Measurements from ENCODE around the gene AUTS2. TPM values are rescaled to one million over a fixed set of nuclear protein-coding genes. Genes with fewer than 3 reads are reported as not detected.

AUTS2 gene
- total RNA-seq, 1 donor from 2014 or later: 2.1 TPM

GRCh38 chr7:69880840-69881239 lies 282.6 kb downstream of the AUTS2 start:
- H3K9me3 Mint-ChIP-seq: no peaks in the 10 kb centered on the region
- DNase-seq: no peak
- H3K36me3 Mint-ChIP-seq (ENCODE audit: low read depth): no peaks in the 10 kb centered on the region
- no peak overlapping the region for H3K27ac Mint-ChIP-seq
- intact Hi-C loops (cut with micrococcal nuclease): no loop called here
- no peaks in the 10 kb centered on the region for H3K4me1 Mint-ChIP-seq
- H3K27me3 Mint-ChIP-seq: no peaks in the 10 kb centered on the region
- H3K4me3 Mint-ChIP-seq: no peak overlapping the region

GRCh38 chr7:69882269-69882668 lies 284.0 kb downstream of the AUTS2 start:
- H3K27me3 Mint-ChIP-seq: no peaks in the 10 kb centered on the region
- no peak overlapping the region for H3K4me3 Mint-ChIP-seq
- no peak overlapping the region for H3K27ac Mint-ChIP-seq
- no peaks in the 10 kb centered on the region for H3K4me1 Mint-ChIP-seq
- no peaks in the 10 kb centered on the region for H3K36me3 Mint-ChIP-seq (ENCODE audit: low read depth)
- no peaks in the 10 kb centered on the region for H3K9me3 Mint-ChIP-seq
- intact Hi-C loops (cut with micrococcal nuclease): no loop called here
- no peak for DNase-seq

DNA sequence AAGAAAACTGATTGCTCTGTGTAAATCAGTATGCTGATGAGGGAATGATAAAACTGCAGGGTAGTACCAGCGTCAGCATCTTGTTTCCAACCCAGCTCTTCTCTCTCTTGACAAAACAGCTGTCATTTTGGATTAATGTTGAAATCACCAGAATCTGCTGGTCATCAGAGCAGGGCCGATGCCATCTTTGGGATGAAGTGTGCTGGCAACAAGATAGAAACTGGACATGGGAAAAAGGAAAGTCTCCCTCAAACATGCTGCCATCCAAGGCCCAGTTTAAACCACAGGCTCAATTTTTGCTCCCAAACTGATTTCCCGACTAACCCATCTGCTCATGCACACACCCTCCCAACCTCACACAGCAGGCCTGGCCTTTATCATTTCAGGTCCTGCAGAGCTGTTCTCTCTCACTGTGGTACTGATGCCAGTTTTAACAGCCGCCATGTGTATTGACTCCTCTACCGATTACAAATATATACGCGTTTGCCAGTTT lies 285.2 kb downstream of the AUTS2 start:
- intact Hi-C loops (cut with micrococcal nuclease): no loop called here
- H3K9me3 Mint-ChIP-seq: no peaks in the 10 kb centered on the region
- H3K4me1 Mint-ChIP-seq: no peaks in the 10 kb centered on the region
- DNase-seq: no peak
- no peak overlapping the region for H3K4me3 Mint-ChIP-seq
- H3K36me3 Mint-ChIP-seq (ENCODE audit: low read depth): no peaks in the 10 kb centered on the region
- no peaks in the 10 kb centered on the region for H3K27me3 Mint-ChIP-seq
- no peak overlapping the region for H3K27ac Mint-ChIP-seq

GRCh38 chr7:69885431-69885830 lies 287.2 kb downstream of the AUTS2 start:
- intact Hi-C loops (cut with micrococcal nuclease): no loop called here
- Mint-ChIP-seq H3K4me1 (no peaks in the 10 kb centered on the region), H3K4me3 (no peak overlapping the region), H3K27ac (no peak overlapping the region), H3K36me3 (ENCODE audit: low read depth) (no peaks in the 10 kb centered on the region), H3K27me3 (no peaks in the 10 kb centered on the region), H3K9me3 (no peaks in the 10 kb centered on the region)
- no peak for DNase-seq

DNA sequence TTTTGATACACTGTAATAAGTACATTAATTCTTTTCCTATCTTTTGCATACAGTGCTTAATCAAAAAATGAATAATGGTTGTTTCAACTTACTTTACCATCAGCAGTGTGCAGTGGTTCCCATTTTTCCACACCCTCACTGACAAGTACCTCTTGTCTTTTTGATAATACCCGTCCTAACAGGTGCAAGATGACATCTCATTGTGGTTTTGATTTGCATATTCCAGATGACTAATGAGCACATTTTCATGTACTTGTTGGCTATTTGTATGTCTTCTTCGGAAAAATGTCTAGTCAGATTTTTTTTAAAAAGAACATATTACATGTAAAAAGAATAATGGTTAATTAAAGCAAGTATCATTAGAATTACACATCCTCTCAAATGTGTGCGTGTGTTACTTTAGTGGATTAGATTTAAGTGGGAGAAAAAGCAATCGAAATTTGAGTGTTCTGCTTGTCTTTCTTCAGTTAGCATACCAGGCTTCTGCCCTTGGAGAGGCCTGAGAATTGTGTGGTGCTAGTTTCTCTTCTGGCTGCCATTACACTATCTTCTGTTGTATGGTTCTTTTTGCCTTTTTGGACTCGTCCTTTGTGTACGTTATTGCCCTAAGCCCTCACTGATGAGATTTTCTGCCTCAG lies 291.2 kb downstream of the AUTS2 start:
- Mint-ChIP-seq H3K36me3 (ENCODE audit: low read depth) (no peaks in the 10 kb centered on the region), H3K4me1 (no peaks in the 10 kb centered on the region), H3K27ac (no peak overlapping the region), H3K9me3 (no peaks in the 10 kb centered on the region), H3K4me3 (no peak overlapping the region), H3K27me3 (no peaks in the 10 kb centered on the region)
- intact Hi-C loops (cut with micrococcal nuclease): no loop called here
- no peak for DNase-seq

GRCh38 chr7:69889976-69890351 lies 291.7 kb downstream of the AUTS2 start:
- no peak for DNase-seq
- Mint-ChIP-seq H3K4me3 (no peak overlapping the region), H3K9me3 (no peaks in the 10 kb centered on the region), H3K36me3 (ENCODE audit: low read depth) (no peaks in the 10 kb centered on the region), H3K27ac (no peak overlapping the region), H3K4me1 (no peaks in the 10 kb centered on the region), H3K27me3 (no peaks in the 10 kb centered on the region)
- intact Hi-C loops (cut with micrococcal nuclease): no loop called here

- Mint-ChIP-seq H3K4me3 (no peak overlapping the region), H3K4me1 (no peaks in the 10 kb centered on the region), H3K9me3 (no peaks in the 10 kb centered on the region), H3K36me3 (ENCODE audit: low read depth) (no peaks in the 10 kb centered on the region), H3K27me3 (no peaks in the 10 kb centered on the region), H3K27ac (no peak overlapping the region)
- intact Hi-C loops (cut with micrococcal nuclease): no loop called here
- no peak for DNase-seq
Measured at GRCh38 chr7:69892790-69893189, 294.5 kb downstream of the AUTS2 start.

DNA sequence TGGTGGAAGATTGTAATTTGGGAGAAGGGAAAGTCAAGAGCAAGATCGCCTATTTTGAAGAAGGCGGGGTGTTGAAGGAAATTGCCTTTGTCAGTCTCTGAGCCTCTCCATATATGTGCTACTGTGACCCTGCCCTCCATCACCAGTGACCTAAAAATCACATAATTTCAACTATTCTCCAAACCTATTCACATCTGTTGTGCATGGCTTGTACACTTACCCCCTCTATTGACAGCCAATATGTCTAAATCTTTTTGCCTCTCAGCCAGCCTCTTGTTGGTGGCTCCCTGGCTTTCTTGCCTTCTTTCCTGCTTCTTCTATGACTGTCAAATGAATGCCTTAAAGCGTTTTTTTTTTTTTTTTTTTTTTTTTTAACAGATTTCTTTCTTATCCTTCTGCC lies 295.6 kb downstream of the AUTS2 start:
- Mint-ChIP-seq H3K36me3 (ENCODE audit: low read depth) (no peaks in the 10 kb centered on the region), H3K4me1 (no peaks in the 10 kb centered on the region), H3K9me3 (no peaks in the 10 kb centered on the region), H3K4me3 (no peak overlapping the region), H3K27me3 (no peaks in the 10 kb centered on the region), H3K27ac (no peak overlapping the region)
- no peak for DNase-seq
- intact Hi-C loops (cut with micrococcal nuclease): no loop called here

DNA sequence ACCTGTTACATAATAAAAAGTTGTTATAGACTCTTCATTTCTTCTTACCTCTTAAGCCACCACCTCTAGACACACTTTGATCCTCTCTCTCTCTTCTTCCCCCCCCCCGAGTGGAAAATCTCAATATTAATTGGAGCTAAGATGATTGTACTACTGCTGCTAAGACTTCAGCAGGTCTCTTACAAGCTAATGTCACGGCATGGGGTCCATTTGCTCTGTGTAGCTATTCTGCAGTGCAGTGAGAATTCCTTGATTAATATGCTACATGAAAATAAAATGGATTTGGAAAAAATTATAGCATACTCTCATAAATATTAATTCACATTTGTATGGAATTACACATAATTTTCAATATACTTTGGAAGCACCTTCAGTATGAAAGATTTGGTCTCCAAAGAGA lies 297.2 kb downstream of the AUTS2 start:
- no peaks in the 10 kb centered on the region for H3K36me3 Mint-ChIP-seq (ENCODE audit: low read depth)
- DNase-seq: no peak
- intact Hi-C loops (cut with micrococcal nuclease): no loop called here
- H3K9me3 Mint-ChIP-seq: no peaks in the 10 kb centered on the region
- H3K4me3 Mint-ChIP-seq: no peak overlapping the region
- H3K4me1 Mint-ChIP-seq: no peaks in the 10 kb centered on the region
- no peak overlapping the region for H3K27ac Mint-ChIP-seq
- no peaks in the 10 kb centered on the region for H3K27me3 Mint-ChIP-seq

DNA sequence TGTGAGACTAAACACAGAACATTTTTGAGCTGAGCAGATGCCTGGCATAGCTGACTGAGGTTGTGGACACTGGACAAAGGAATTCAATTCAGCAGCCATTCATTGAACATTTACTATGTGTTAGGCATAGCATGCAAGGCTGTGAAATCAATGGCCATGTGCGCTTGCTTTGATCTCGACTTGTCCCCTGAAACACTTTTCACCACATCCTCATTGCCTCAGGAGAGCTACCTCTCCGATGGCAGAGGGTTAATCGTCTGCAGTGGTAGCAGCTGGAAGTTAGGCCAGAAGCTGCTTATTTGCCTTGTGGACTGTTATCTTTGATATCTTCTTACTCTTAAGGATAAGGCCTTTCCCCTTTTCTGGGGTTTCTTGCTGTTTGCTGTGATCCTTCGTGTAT lies 297.8 kb downstream of the AUTS2 start:
- no peak for DNase-seq
- intact Hi-C loops (cut with micrococcal nuclease): no loop called here
- no peaks in the 10 kb centered on the region for H3K36me3 Mint-ChIP-seq (ENCODE audit: low read depth)
- no peaks in the 10 kb centered on the region for H3K9me3 Mint-ChIP-seq
- H3K4me1 Mint-ChIP-seq: no peaks in the 10 kb centered on the region
- no peak overlapping the region for H3K27ac Mint-ChIP-seq
- no peak overlapping the region for H3K4me3 Mint-ChIP-seq
- H3K27me3 Mint-ChIP-seq: no peaks in the 10 kb centered on the region

- no peaks in the 10 kb centered on the region for H3K4me1 Mint-ChIP-seq
- intact Hi-C loops (cut with micrococcal nuclease): no loop called here
- no peaks in the 10 kb centered on the region for H3K9me3 Mint-ChIP-seq
- H3K27me3 Mint-ChIP-seq: no peaks in the 10 kb centered on the region
- H3K4me3 Mint-ChIP-seq: no peak overlapping the region
- H3K27ac Mint-ChIP-seq: no peak overlapping the region
- no peak for DNase-seq
- no peaks in the 10 kb centered on the region for H3K36me3 Mint-ChIP-seq (ENCODE audit: low read depth)
Measured at GRCh38 chr7:69898189-69898588, 299.9 kb downstream of the AUTS2 start.

DNA sequence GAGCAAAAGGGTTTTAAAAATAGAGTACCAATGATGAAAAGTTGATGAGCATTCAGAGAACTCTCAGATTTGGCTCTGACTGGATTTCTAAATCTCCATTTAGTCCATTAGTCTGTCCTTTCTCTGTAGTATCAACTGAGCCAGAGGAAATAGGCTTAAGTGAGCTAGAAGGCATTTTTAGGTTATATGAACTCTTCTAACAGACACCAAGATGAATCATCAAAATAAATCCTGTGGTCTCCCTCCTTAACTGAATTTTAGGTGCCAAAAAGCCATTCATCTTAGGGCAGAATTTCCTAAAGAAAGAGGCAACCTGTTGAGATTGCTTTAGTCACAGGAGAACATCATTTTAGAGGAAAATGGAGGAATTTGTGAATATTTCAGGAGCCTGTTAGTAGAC lies 305.1 kb downstream of the AUTS2 start:
- H3K27ac Mint-ChIP-seq: no peak overlapping the region
- H3K9me3 Mint-ChIP-seq: no peaks in the 10 kb centered on the region
- no peak overlapping the region for H3K4me3 Mint-ChIP-seq
- H3K36me3 Mint-ChIP-seq (ENCODE audit: low read depth): no peaks in the 10 kb centered on the region
- no peaks in the 10 kb centered on the region for H3K27me3 Mint-ChIP-seq
- H3K4me1 Mint-ChIP-seq: peaks cover 3% of the 10 kb centered on the region
- intact Hi-C loops (cut with micrococcal nuclease): no loop called here
- no peak for DNase-seq

DNA sequence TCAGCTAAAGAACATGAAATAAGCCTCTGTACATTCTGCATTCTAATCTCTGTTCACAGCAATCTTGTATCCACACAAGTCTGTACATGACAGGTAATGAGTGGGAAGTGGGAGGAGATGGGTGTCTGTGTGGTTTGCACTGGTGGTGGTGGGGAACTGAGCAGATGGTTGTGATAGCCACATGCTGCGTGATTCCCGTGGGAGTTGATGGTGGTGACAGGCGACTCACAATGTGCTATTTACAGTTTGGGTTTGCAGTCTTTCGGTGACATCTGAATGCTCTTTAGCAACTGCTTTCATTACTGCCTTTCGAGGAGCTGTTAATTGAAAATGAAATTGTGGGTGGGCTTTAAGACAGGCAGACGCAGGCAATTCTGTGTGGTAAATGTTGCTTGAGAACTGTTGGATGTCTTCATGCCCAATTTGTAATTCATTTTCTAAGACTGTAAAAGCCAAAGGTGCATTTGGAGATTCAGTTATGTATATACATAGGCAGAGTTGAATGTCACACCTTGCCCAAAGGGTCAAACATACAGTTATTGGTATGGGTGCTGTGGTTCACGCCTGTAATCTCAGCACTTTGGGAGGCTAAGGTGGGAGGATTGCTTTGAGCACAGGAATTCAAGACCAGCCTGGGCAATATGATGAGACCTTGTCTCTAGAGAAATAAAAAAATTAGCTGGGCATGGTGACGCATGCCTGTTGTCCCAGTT lies 308.2 kb downstream of the AUTS2 start:
- Mint-ChIP-seq H3K4me1 (peaks cover 3% of the 10 kb centered on the region), H3K4me3 (no peak overlapping the region), H3K36me3 (ENCODE audit: low read depth) (no peaks in the 10 kb centered on the region), H3K27me3 (no peaks in the 10 kb centered on the region), H3K9me3 (no peaks in the 10 kb centered on the region), H3K27ac (no peak overlapping the region)
- intact Hi-C loops (cut with micrococcal nuclease): no loop called here
- no peak for DNase-seq

- Mint-ChIP-seq H3K36me3 (ENCODE audit: low read depth) (no peaks in the 10 kb centered on the region), H3K4me1 (peaks cover 3% of the 10 kb centered on the region), H3K9me3 (no peaks in the 10 kb centered on the region), H3K4me3 (no peak overlapping the region), H3K27ac (no peak overlapping the region), H3K27me3 (no peaks in the 10 kb centered on the region)
- intact Hi-C loops (cut with micrococcal nuclease): no loop called here
- DNase-seq: no peak
Measured at GRCh38 chr7:69907720-69908119, 309.4 kb downstream of the AUTS2 start.

GRCh38 chr7:69908454-69908853 lies 310.2 kb downstream of the AUTS2 start:
- Mint-ChIP-seq H3K4me3 (no peak overlapping the region), H3K27me3 (no peaks in the 10 kb centered on the region), H3K9me3 (peaks cover 2% of the 10 kb centered on the region), H3K36me3 (ENCODE audit: low read depth) (no peaks in the 10 kb centered on the region), H3K4me1 (peaks cover 3% of the 10 kb centered on the region), H3K27ac (no peak overlapping the region)
- intact Hi-C loops (cut with micrococcal nuclease): no loop called here
- DNase-seq: no peak

All from activated CD4-positive, alpha-beta T cell treated with anti-CD3 and anti-CD28 coated beads, Interleukin-2, amount 10 ng/mL, durations not matched to agents 24 days and 14 days (primary cell).